Activated naive CD4-positive, alpha-beta T cell treated with anti-CD3 and anti-CD28 coated beads, Interleukin-2, amount 10 ng/mL, durations not matched to agents 7 days and 5 days (primary cell): ENCODE measurements around the gene TOX2.
A peak's percentile ranks its signal among the peaks of the same experiment; 100 is the strongest.

Experiments
- CTCF ChIA-PET: fragments of 350-600 bp; sonication (Branson Sonifier 250); formaldehyde crosslinking; loops from one replicate; lab custom pipeline; 2021; ENCODE audit warnings: antibody characterized with exemption; lab: Charles Lee
- DNase-seq: peaks from one replicate; pipeline ENCODE4 v3.0.0-alpha.2; 2020
- H3K27ac Mint-ChIP-seq: one replicate; pipeline ENCODE4 v1.8.0; 2021; ENCODE audit warnings: mild to moderate bottlenecking, moderate library complexity, mixed read lengths
- H3K27me3 Mint-ChIP-seq: one replicate; pipeline ENCODE4 v1.8.0; 2021; ENCODE audit warnings: mild to moderate bottlenecking, mixed read lengths
- H3K36me3 Mint-ChIP-seq: one replicate; pipeline ENCODE4 v1.8.0; 2021; ENCODE audit warnings: mixed read lengths
- H3K4me1 Mint-ChIP-seq: one replicate; pipeline ENCODE4 v1.8.0; 2021; ENCODE audit warnings: mixed read lengths
- H3K4me3 Mint-ChIP-seq: one replicate; pipeline ENCODE4 v1.8.0; 2021; ENCODE audit warnings: mild to moderate bottlenecking, moderate library complexity, mixed read lengths
- H3K9me3 Mint-ChIP-seq: one replicate; pipeline ENCODE4 v1.8.0; 2021; ENCODE audit warnings: mixed read lengths

Gene TOX2

DNA sequence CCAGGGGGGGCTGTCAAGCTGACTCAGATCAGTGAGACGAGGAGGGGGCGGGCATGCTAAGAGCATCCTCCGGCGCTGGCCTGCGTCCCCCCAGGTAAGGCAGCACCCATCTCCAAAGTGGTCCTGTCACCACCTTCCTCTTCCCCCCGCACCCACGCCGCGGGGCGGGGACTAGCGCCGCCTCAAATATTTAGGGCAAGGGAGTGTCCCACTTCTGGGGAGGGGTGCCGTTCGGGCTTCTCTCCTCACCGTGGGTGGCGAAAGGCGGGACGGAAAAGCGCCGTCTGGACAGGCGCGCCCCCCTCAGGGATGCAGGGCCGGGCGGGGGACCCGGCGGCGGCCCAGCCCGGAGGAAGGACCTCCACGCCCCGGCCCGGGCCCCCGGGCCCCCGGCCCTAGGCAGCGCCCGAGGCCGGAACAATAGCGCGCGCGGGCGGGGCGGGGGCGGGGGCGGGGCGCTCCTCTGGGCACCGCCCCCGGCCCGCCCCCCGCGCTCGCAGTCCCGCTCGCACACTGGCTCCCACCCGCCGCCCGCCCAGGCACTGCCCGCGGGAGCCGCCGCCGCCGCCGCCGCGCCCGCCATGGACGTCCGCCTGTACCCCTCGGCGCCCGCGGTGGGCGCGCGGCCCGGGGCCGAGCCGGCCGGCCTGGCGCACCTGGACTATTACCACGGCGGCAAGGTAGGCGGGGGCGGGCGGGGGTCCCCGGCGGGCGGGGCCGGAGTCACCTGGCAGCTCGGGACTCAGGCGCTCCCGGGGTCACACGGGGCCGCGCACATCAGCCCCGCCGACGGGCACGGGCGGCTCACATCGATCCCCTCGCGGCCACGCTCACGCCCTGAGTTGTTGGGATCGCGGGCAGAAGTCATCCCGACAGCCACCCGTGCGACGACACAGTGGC lies at the start of gene TOX2:
TSS of gene TOX2 (plus strand) at position 542 of the 900 bp plus-strand sequence. CDS start at position 582, 40 bp downstream.
- H3K27ac Mint-ChIP-seq, result peak within 1 kb of the TSS; percentile 15
- H3K36me3 Mint-ChIP-seq, result peaks cover 8% of the 10 kb centered on the region
- peak within 1 kb of the TSS; percentile 73 for H3K4me3 Mint-ChIP-seq
- peaks cover 18% of the 10 kb centered on the region for H3K9me3 Mint-ChIP-seq
- CTCF ChIA-PET, result no interaction called here
- DNase-seq, result peak; percentile 67
- peaks cover 77% of the 10 kb centered on the region for H3K27me3 Mint-ChIP-seq
- H3K4me1 Mint-ChIP-seq, result peaks cover 19% of the 10 kb centered on the region

- no peak overlapping the region for H3K27ac Mint-ChIP-seq
- CTCF ChIA-PET, result no interaction called here
These were observed 46.6 kb upstream of the TOX2 start for GRCh38 chr20:43868091-43868490.

DNA sequence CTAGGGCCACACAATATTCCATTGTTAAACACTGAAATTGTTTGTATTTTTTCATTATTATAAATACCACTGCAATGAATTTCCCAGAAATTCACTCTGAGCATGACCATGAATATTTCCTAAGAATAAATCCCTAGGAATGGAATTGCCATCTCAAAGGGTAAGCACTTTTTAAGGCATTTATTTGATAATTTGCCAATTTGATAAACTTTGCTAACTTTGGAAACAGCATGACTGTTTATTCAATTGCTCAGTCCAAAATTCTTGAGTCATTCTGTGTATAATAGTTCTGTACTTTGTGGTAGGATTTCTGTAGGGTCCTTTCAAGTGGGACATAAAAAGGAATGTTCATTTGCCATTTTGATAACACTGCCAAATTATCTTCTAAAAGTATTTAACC lies 44.2 kb upstream of the TOX2 start:
- H3K9me3 Mint-ChIP-seq, result no peaks in the 10 kb centered on the region
- CTCF ChIA-PET, result no interaction called here
- H3K27ac Mint-ChIP-seq, result no peak overlapping the region
- no peak for DNase-seq
- H3K36me3 Mint-ChIP-seq, result no peaks in the 10 kb centered on the region
- H3K4me1 Mint-ChIP-seq, result no peaks in the 10 kb centered on the region
- no peak overlapping the region for H3K4me3 Mint-ChIP-seq
- H3K27me3 Mint-ChIP-seq, result peaks cover 4% of the 10 kb centered on the region

More at GRCh38 chr20:43868091-43868490, 46.6 kb upstream of the TOX2 start:
- no peak overlapping the region for H3K4me3 Mint-ChIP-seq
- peaks cover 8% of the 10 kb centered on the region for H3K27me3 Mint-ChIP-seq
- H3K36me3 Mint-ChIP-seq, result no peaks in the 10 kb centered on the region
- no peaks in the 10 kb centered on the region for H3K4me1 Mint-ChIP-seq
- no peaks in the 10 kb centered on the region for H3K9me3 Mint-ChIP-seq
- DNase-seq, result no peak

DNA sequence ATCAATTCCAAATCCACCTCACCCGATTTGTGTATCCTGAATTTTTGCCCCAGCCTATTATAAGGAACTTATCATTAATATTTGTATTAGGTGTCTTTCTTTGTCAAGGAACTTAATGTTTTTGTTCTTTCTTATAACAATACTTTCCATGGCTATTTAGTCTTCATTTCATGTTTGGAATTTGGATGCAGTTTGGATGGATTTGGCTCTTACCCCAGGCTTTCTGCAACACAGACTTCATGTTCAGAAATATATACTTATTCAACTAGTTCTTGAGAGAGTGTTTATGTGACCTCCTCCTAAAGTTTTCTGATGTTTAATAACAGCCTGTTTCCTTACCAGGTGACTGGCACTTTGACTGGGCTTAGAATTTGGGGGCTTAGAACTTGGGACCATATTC lies 35.9 kb upstream of the TOX2 start:
- H3K27ac Mint-ChIP-seq, result no peak overlapping the region
- H3K4me3 Mint-ChIP-seq, result no peak overlapping the region
- CTCF ChIA-PET, result no interaction called here
- no peak for DNase-seq
- H3K4me1 Mint-ChIP-seq, result no peaks in the 10 kb centered on the region
- peaks cover 25% of the 10 kb centered on the region for H3K27me3 Mint-ChIP-seq
- no peaks in the 10 kb centered on the region for H3K9me3 Mint-ChIP-seq
- H3K36me3 Mint-ChIP-seq, result no peaks in the 10 kb centered on the region

DNA sequence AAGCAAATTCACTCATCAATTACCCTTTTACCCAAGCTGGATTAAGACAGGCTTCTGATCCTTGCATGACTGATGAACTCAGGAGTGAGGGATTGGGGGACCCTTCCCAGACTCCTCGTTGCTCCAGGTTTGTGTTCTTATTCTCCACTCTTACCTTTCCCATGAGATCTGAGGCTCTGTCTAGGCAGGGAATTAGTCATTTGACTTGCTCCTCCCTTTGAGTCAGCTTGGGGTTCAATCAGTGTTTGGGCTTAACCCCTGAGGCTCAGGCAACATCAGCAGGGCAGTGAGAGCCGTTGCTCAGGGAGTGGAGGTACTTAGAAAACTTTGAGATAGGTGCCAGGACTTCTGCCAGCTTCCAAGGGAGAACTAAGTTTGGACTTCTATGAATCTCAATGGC lies 20.7 kb upstream of the TOX2 start:
- CTCF ChIA-PET, result no interaction called here
- no peak overlapping the region for H3K27ac Mint-ChIP-seq
- H3K9me3 Mint-ChIP-seq, result peaks cover 12% of the 10 kb centered on the region
- H3K36me3 Mint-ChIP-seq, result peaks cover 2% of the 10 kb centered on the region
- no peaks in the 10 kb centered on the region for H3K4me1 Mint-ChIP-seq
- H3K27me3 Mint-ChIP-seq, result peaks cover 23% of the 10 kb centered on the region
- DNase-seq, result no peak
- no peak overlapping the region for H3K4me3 Mint-ChIP-seq

GRCh38 chr20:43894491-43894890 lies 20.2 kb upstream of the TOX2 start:
- Mint-ChIP-seq H3K4me1 (no peaks in the 10 kb centered on the region), H3K27me3 (peaks cover 24% of the 10 kb centered on the region), H3K9me3 (peaks cover 10% of the 10 kb centered on the region), H3K36me3 (peaks cover under 1% of the 10 kb centered on the region), H3K4me3 (no peak overlapping the region), H3K27ac (no peak overlapping the region)
- DNase-seq, result no peak
- CTCF ChIA-PET, result no interaction called here

DNA sequence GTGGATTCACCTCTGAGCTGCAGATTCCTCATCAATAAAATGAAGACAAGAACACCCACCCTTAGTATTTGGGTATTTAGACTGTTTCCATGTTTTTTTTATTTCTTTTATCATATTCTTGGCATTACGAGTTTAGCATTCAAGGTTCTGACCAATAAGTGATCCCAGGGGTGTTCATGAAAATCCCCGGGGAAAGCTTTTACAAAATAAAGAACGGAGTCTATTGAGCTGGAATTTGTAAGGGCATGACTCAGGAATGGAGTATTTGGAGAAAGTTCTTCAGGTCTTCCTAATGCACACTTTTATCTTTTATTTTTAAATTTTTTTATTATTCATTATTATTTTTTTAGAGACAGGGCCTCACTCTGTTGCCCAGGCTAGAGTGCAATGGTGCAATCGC lies 19.4 kb upstream of the TOX2 start:
- no peak overlapping the region for H3K27ac Mint-ChIP-seq
- H3K27me3 Mint-ChIP-seq, result peaks cover 24% of the 10 kb centered on the region
- CTCF ChIA-PET, result no interaction called here

DNA sequence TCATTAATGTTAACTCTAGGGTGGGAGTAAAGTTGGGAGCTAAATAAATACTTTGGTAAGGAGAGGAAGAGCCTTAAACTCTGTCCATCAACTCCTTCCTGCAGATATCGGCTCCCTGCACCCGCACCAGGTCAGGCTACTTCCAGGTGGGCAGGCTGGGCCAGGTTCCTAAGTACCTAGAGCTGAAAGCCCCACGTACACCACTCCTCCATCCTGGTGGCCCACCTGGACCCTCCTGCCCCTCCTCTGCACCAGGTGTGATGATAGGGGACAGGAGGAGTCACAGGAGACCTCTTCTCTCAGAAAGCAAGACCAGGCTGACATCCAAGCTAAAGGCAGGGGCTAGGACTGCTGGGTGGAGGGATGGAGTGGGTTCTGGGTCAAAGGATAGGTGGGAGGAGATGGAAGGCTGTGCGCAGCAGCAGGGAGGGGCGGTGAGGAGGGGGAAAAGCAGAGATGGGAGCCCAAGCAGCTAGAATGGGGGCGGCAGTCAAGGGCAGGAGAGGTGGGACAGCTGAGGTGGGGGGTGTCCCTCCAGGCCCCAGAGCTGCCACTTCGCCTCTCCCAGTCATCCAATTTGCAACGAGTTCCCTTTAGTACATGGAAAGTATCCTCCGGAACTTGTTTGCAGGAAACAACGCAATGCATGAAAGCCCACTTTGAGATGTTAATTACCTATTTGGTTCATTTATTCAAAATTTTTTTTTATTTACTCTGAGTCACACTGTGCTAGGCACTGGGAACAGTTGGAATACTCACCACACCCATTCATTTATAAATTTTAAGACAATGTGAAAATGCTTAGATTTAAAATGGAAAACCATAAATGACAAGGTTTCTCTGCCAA lies 15.2 kb upstream of the TOX2 start:
- CTCF ChIA-PET, result no interaction called here
- Mint-ChIP-seq H3K9me3 (no peaks in the 10 kb centered on the region), H3K27ac (no peak overlapping the region), H3K4me1 (no peaks in the 10 kb centered on the region), H3K27me3 (peaks cover 27% of the 10 kb centered on the region), H3K36me3 (no peaks in the 10 kb centered on the region), H3K4me3 (no peak overlapping the region)
- no peak for DNase-seq

More for the DNA sequence above, 19.4 kb upstream of the TOX2 start:
- no peaks in the 10 kb centered on the region for H3K4me1 Mint-ChIP-seq
- no peak overlapping the region for H3K4me3 Mint-ChIP-seq
- no peak for DNase-seq
- peaks cover 5% of the 10 kb centered on the region for H3K9me3 Mint-ChIP-seq
- no peaks in the 10 kb centered on the region for H3K36me3 Mint-ChIP-seq

DNA sequence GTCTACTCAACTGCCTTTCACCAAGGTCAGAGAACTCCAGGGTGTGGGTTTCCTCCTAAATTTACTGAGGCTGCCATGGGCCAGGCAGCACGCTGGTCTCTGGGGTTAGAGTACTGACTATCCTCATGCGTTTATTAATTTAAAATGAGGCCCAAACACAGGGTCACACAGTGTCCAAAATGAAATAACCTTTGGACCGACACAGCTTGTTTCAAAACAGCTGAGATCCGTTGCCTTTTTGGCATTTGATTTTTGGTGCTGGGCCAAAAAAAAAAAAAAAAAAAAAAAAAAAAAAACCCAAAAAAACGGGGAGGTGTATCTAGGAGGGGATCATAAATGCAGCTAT lies 14.6 kb upstream of the TOX2 start:
- H3K36me3 Mint-ChIP-seq, result no peaks in the 10 kb centered on the region
- no peak overlapping the region for H3K4me3 Mint-ChIP-seq
- H3K4me1 Mint-ChIP-seq, result no peaks in the 10 kb centered on the region
- peaks cover 31% of the 10 kb centered on the region for H3K27me3 Mint-ChIP-seq
- CTCF ChIA-PET, result no interaction called here
- no peaks in the 10 kb centered on the region for H3K9me3 Mint-ChIP-seq
- no peak overlapping the region for H3K27ac Mint-ChIP-seq
- DNase-seq, result no peak

GRCh38 chr20:43900496-43900895 lies 14.2 kb upstream of the TOX2 start:
- CTCF ChIA-PET, result no interaction called here
- no peaks in the 10 kb centered on the region for H3K4me1 Mint-ChIP-seq
- H3K4me3 Mint-ChIP-seq, result no peak overlapping the region
- H3K27me3 Mint-ChIP-seq, result peaks cover 31% of the 10 kb centered on the region
- no peak for DNase-seq
- no peaks in the 10 kb centered on the region for H3K9me3 Mint-ChIP-seq
- H3K36me3 Mint-ChIP-seq, result no peaks in the 10 kb centered on the region
- H3K27ac Mint-ChIP-seq, result no peak overlapping the region

GRCh38 chr20:43901296-43901695 lies 13.4 kb upstream of the TOX2 start:
- Mint-ChIP-seq H3K4me1 (no peaks in the 10 kb centered on the region), H3K4me3 (no peak overlapping the region), H3K36me3 (no peaks in the 10 kb centered on the region), H3K27me3 (peaks cover 31% of the 10 kb centered on the region), H3K9me3 (no peaks in the 10 kb centered on the region), H3K27ac (no peak overlapping the region)
- DNase-seq, result no peak
- CTCF ChIA-PET, result no interaction called here

DNA sequence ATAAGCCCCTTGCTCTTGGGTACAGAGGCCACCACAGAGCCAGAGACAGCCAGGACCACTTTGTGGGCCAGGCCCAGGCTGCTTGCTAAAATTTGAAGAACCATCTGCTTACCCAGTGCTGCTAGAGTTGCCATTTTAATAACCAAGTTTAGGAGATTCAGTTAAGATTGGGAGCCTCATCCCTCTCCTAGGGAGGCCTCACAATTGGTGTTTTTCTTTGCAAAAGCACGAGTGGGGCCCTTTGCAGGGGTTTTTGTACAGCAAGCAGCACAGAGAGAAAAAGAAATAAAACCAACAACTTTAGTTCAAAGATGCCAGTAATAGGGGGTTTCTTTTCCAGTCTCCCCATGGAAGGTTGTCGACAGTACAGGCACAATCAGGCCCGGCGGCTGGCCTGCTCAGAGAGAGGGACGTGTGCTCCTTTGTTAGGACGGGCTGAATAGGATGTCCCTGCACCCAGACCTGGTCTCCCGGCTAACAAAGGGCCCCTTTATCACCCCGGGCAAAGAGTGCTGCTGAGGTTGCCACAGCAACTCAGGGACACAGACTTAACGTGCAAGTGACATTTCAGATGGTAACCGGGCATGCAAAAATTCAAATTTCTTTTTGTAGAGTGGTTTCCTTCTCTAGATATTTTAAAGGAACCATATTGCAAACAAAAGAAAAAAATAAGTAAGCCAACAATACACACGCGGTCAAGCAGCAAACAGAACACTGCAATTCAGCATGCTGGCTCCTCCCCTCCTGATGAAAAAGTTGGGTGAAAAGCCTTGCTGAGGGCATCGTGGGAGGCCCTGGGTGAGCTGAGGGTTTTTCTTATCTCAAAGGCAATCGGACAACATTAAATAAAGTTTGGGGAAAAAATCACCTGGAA lies 10.5 kb upstream of the TOX2 start:
- no peak overlapping the region for H3K27ac Mint-ChIP-seq
- no peaks in the 10 kb centered on the region for H3K4me1 Mint-ChIP-seq
- no peak for DNase-seq
- CTCF ChIA-PET, result no interaction called here
- H3K36me3 Mint-ChIP-seq, result no peaks in the 10 kb centered on the region
- peaks cover 10% of the 10 kb centered on the region for H3K9me3 Mint-ChIP-seq
- H3K27me3 Mint-ChIP-seq, result peaks cover 34% of the 10 kb centered on the region
- H3K4me3 Mint-ChIP-seq, result no peak overlapping the region

GRCh38 chr20:43904827-43905177 lies 9.8 kb upstream of the TOX2 start:
- H3K27ac Mint-ChIP-seq, result no peak overlapping the region
- CTCF ChIA-PET, result no interaction called here
- peaks cover 31% of the 10 kb centered on the region for H3K27me3 Mint-ChIP-seq
- no peaks in the 10 kb centered on the region for H3K36me3 Mint-ChIP-seq
- H3K9me3 Mint-ChIP-seq, result peaks cover 13% of the 10 kb centered on the region
- H3K4me3 Mint-ChIP-seq, result no peak overlapping the region
- H3K4me1 Mint-ChIP-seq, result no peaks in the 10 kb centered on the region
- no peak for DNase-seq

DNA sequence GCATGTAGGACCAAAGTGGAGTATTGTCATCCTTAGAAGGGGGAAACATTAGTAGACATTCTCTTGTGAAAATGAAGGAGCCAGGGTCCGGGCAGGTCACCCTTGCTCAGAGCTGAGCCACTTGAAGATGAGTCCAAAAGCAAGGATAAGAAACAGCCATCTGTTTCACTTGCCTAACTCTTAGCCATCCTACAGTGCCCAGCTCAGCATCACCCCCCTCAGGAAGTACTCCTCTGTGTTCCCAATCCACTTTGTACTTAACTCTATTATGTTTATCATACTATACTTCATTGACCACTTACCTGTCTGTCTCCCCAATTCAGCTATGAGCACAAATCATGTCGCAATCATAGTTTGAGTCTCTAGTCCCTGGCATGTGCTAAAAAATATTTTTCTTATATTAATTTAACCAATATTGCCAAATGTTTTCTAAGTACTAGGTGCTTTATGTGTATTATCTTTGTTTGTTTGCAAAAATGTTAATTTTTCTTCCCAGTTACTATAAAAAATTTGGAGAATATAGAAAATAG lies 8.1 kb upstream of the TOX2 start:
- Mint-ChIP-seq H3K36me3 (no peaks in the 10 kb centered on the region), H3K27ac (no peak overlapping the region), H3K4me1 (no peaks in the 10 kb centered on the region), H3K4me3 (no peak overlapping the region), H3K9me3 (peaks cover 14% of the 10 kb centered on the region), H3K27me3 (peaks cover 29% of the 10 kb centered on the region)
- CTCF ChIA-PET, result interaction anchor here (1.5 kb wide), 1 partner anchor 156 kb away, joined by 4 read pairs; no protein-coding TSS in a partner anchor
- no peak for DNase-seq
